ENCODE measurements around the gene LAMC3. TPM values are rescaled to one million over a fixed set of nuclear protein-coding genes. Genes with fewer than 3 reads are reported as not detected.

The LAMC3 gene
- polyA plus RNA-seq, 1 of the 3 experiments (the other 2 are of a cell fraction) = 0.07 TPM

DNA sequence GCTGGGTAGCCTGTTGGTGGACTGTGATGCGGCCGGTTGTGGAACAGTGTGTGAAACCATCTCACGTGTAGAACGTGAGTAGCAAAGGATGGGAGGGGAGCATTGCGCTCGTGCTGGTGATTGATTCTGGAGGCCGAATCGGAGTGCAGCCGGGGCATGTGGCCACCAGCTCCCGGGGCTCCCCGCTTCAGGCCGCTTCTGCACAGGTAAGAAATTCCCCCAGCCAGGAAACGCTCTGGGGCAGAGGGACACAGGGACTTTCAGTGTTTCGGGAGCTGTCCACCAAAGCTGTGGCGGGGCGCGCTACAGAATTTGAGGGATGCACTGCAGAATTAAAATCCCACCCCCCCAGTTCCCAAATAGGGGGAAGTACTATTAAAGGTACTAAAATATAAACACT is 41.9 kb downstream of the LAMC3 start (continued):
- TF ChIP-seq JUND (IDR thresholded peaks at IDR 0.05) (no peak), NFIC (IDR thresholded peaks at IDR 0.05; ENCODE audit: borderline replicate concordance) (no peak)

DNA sequence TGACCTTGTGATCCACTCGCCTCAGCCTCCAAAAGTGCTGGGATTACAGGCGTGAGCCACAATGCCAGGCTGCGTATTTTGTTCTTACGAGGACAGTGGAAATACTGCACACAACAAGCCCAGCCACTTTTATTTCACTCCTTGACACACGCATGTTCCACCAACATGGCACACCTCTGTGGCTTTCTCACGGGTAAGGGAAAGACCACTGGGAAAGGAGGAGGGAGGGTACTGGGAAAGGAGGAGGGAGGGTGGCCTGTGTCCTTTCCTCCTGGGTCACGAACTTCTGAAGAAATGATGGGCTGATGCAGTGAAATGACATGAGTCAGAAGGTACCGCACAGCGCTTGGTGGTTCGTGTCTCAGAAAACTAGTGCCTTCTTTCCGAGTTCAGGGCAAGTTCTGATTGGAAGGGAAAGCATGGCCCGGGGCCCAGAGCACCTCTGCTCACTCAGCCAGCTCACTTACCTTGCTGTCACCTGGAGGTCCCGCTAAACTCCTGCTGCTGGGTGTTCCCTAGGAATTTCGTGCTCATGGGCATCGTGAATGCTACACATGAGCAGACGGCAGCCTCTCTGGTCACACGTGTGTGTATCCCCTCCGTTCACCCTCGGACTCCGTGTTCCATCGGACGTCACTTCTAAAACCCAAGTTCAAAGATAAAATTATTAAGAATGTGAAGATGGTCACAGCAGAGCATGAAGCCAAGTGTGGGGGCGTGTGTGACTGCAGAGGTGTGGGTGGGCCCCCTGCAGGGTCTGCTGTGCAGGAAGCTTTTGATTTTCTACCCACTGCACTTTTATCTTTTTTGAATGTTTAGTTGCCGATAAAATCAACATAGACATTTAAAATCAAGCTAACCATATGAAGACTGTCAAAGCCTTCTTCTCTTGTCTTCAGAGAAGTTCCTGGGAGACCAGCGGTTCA is 42.9 kb downstream of the LAMC3 start:
- POLR2A ChIA-PET = no interaction called here
- H3K9me2 ChIP-seq = no peaks in the 10 kb centered on the region
- no peaks in the 10 kb centered on the region for H3K79me2 ChIP-seq (ENCODE audit: insufficient read depth)
- no peaks in the 10 kb centered on the region for H3K9me3 ChIP-seq
- no peaks in the 10 kb centered on the region for H3F3A ChIP-seq (replicated peaks; ENCODE audit: insufficient read depth)
- no peaks in the 10 kb centered on the region; the same call in 1 of the 2 replicates for H3K27me3 ChIP-seq (ENCODE audit: insufficient read depth)
- no peaks in the 10 kb centered on the region for H4K20me1 ChIP-seq (ENCODE audit: insufficient read depth)
- CTCF ChIA-PET = interaction anchor here (0.8 to 2.2 kb wide), 9 partner anchors 9 to 284 kb away, joined by 3 to 8 read pairs (median 4); no protein-coding TSS in a partner anchor
- no peak overlapping the region for H3K9ac ChIP-seq
- H3K4me3 ChIP-seq (ENCODE audit: low read depth in 2 of 2, low read length in 1 of 2) = no peak overlapping the region
- H3K4me1 ChIP-seq (ENCODE audit: control insufficient read depth in 1 of 2, insufficient read depth in 2 of 2, low read depth in 1 of 2, low read length in 1 of 2) = no peaks in the 10 kb centered on the region; a peak in 1 of 4 replicates
- no peak overlapping the region for H3K4me2 ChIP-seq
- H2AFZ ChIP-seq (ENCODE audit: low read depth) = no peak overlapping the region
- DNase-seq = no peak
- WGBS (ENCODE audit: low lambda C conversion rate) = 72% methylated on average over 25 of the region's 25 CpGs
- TF ChIP-seq, protein P1, sequence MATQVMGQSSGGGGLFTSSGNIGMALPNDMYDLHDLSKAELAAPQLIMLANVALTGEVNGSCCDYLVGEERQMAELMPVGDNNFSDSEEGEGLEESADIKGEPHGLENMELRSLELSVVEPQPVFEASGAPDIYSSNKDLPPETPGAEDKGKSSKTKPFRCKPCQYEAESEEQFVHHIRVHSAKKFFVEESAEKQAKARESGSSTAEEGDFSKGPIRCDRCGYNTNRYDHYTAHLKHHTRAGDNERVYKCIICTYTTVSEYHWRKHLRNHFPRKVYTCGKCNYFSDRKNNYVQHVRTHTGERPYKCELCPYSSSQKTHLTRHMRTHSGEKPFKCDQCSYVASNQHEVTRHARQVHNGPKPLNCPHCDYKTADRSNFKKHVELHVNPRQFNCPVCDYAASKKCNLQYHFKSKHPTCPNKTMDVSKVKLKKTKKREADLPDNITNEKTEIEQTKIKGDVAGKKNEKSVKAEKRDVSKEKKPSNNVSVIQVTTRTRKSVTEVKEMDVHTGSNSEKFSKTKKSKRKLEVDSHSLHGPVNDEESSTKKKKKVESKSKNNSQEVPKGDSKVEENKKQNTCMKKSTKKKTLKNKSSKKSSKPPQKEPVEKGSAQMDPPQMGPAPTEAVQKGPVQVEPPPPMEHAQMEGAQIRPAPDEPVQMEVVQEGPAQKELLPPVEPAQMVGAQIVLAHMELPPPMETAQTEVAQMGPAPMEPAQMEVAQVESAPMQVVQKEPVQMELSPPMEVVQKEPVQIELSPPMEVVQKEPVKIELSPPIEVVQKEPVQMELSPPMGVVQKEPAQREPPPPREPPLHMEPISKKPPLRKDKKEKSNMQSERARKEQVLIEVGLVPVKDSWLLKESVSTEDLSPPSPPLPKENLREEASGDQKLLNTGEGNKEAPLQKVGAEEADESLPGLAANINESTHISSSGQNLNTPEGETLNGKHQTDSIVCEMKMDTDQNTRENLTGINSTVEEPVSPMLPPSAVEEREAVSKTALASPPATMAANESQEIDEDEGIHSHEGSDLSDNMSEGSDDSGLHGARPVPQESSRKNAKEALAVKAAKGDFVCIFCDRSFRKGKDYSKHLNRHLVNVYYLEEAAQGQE (IDR thresholded peaks at IDR 0.05; ENCODE audit: low read depth, low read length) = no peak
- H3K27ac ChIP-seq (ENCODE audit: low read depth in 2 of 2, low read length in 1 of 2) = no peak overlapping the region
- no peaks in the 10 kb centered on the region for H3K36me3 ChIP-seq (replicated peaks in 1 of 2; ENCODE audit: control insufficient read depth in 1 of 2, insufficient read depth in 2 of 2, low read length in 1 of 2)

DNA sequence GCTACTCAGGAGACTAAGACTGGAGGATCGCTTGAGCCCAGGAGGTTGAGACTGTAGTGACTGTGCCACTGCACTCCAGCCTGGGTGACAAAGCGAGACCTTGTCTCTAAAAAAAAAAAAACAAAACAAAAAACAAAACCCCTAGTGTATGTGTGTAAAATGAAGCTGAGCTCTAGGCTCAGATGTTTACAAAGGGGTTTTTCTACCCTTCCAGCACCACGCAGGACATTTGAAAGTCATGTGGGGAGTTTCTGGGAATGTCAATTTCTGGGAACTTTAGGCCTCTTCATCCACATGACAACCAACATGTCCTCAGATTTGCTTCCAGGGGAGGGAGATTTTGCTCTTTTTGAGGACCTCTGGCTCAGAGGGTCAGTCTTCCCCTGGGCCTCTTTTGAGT is 44.9 kb downstream of the LAMC3 start:
- no peak for TF ChIP-seq MEF2A (IDR thresholded peaks at IDR 0.05; ENCODE audit: borderline replicate concordance, low read depth)
- no peak for TF ChIP-seq CHD2 (IDR thresholded peaks at IDR 0.05; ENCODE audit: low read length, partially characterized antibody)
- TF ChIP-seq YY1 (IDR thresholded peaks at IDR 0.05; ENCODE audit: low read depth) = no peak
- no peak for TF ChIP-seq RXRA (IDR thresholded peaks at IDR 0.05; ENCODE audit: borderline replicate concordance, low read depth)
- no peak for TF ChIP-seq RAD21 (IDR thresholded peaks at IDR 0.05; ENCODE audit: low read length)
- TF ChIP-seq, protein P2, sequence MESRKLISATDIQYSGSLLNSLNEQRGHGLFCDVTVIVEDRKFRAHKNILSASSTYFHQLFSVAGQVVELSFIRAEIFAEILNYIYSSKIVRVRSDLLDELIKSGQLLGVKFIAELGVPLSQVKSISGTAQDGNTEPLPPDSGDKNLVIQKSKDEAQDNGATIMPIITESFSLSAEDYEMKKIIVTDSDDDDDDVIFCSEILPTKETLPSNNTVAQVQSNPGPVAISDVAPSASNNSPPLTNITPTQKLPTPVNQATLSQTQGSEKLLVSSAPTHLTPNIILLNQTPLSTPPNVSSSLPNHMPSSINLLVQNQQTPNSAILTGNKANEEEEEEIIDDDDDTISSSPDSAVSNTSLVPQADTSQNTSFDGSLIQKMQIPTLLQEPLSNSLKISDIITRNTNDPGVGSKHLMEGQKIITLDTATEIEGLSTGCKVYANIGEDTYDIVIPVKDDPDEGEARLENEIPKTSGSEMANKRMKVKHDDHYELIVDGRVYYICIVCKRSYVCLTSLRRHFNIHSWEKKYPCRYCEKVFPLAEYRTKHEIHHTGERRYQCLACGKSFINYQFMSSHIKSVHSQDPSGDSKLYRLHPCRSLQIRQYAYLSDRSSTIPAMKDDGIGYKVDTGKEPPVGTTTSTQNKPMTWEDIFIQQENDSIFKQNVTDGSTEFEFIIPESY (IDR thresholded peaks at IDR 0.05; ENCODE audit: borderline replicate concordance, low read depth) = no peak
- no peak for TF ChIP-seq FOXJ3 (CRISPR knock-in tag; IDR thresholded peaks at IDR 0.05)
- Histone ChIP-seq H3F3A (replicated peaks; ENCODE audit: insufficient read depth) (no peaks in the 10 kb centered on the region), H3K36me3 (replicated peaks in 1 of 2; ENCODE audit: control insufficient read depth in 1 of 2, insufficient read depth in 2 of 2, low read length in 1 of 2) (no peaks in the 10 kb centered on the region), H3K79me2 (ENCODE audit: insufficient read depth) (no peaks in the 10 kb centered on the region), H3K27ac (ENCODE audit: low read depth in 2 of 2, low read length in 1 of 2) (no peak overlapping the region), H3K4me1 (ENCODE audit: control insufficient read depth in 1 of 2, insufficient read depth in 2 of 2, low read depth in 1 of 2, low read length in 1 of 2) (no peaks in the 10 kb centered on the region; a peak in 1 of 4 replicates), H3K4me2 (no peak overlapping the region), H3K4me3 (ENCODE audit: low read depth in 2 of 2, low read length in 1 of 2) (no peak overlapping the region), H2AFZ (ENCODE audit: low read depth) (no peak overlapping the region), H3K9me2 (no peaks in the 10 kb centered on the region), H3K9ac (no peak overlapping the region), H3K9me3 (no peaks in the 10 kb centered on the region), H4K20me1 (ENCODE audit: insufficient read depth) (no peaks in the 10 kb centered on the region), H3K27me3 (ENCODE audit: insufficient read depth) (no peaks in the 10 kb centered on the region; the same call in 1 of the 2 replicates)
- POLR2A ChIA-PET = no interaction called here
- DNase-seq = no peak
- CTCF ChIA-PET = interaction anchor here (0.6 to 1.3 kb wide), 10 partner anchors 9 to 353 kb away, joined by 3 to 7 read pairs (median 3); no protein-coding TSS in a partner anchor
- WGBS (ENCODE audit: low lambda C conversion rate) = 62% methylated on average over 3 of the region's 3 CpGs

Data from SK-N-SH (cell line).